ENCODE measurements around the gene PIGV. TPM values are rescaled to one million over a fixed set of nuclear protein-coding genes. Genes with fewer than 3 reads are reported as not detected.
"Not testable (repeated sequence)": the region's sequence is repeated elsewhere in the genome, so short reads cannot be mapped to it uniquely, and the experiment has no call there.

Gene PIGV
- total RNA-seq, 2 donors from 2014 or later, result 6.3 to 7.9 TPM

DNA sequence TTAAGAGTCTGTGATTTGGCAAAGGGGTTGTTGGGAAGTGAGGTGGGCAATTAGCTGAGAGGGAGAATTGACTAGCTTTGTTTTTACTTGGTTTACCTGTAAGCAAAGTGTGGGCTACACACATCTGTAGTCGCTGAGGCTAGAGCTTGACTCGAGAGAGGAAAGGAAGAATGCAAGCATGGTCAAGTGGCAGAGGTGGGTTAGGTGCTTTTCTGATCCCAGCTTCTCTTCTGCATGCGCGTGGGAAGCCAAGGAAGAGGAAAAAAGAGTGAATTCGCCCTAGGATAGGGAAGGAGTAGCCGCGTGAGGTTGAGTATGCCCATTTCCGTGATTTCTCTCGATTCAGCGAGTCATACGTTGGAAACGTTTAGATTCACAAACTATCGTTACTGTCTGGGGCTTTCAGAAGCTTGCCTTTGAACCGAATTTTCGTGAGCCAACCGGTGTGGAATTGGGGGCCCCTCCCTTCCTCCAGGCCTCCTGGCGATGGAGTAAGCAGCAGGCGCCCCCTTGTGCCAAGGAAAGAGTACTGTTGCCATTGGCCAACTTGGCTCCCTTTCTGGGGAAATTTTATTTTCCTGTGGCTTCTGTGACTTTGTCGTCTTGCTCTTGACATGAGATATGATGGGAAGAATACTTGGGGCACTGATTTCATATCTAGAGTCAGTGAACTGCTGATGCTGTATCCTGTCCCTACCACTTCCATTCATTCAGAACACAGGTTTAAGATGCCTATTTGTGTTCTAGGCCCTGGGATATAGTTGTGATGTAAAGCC, 1.3 kb downstream of the PIGV start:
- DNase-seq (ENCODE audit: low spot score), result peak; percentile 93
- intact Hi-C loops (cut with DNase I), result loop anchor here (5.0 kb wide), 2 partner anchors 92 to 97 kb away; partner anchors contain the start of gene ARID1A (in 1 of the 2)

DNA sequence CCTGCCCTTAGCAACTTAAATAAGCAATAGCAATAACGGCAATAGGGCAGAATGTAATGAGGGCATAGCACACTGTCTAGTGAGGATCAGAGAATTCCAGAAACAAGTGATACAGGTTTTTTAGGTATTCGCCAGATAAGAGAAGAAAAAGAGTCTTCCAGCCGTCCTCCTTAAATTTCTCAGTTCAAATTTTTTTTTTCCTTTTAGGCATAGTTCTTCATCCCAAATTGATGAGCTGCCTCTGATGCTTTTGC, 1.8 kb downstream of the PIGV start:
- intact Hi-C loops (cut with DNase I), result loop anchor here (5.0 kb wide), 2 partner anchors 92 to 97 kb away; partner anchors contain the start of gene ARID1A (in 1 of the 2)
- DNase-seq (ENCODE audit: low spot score), result no peak

DNA sequence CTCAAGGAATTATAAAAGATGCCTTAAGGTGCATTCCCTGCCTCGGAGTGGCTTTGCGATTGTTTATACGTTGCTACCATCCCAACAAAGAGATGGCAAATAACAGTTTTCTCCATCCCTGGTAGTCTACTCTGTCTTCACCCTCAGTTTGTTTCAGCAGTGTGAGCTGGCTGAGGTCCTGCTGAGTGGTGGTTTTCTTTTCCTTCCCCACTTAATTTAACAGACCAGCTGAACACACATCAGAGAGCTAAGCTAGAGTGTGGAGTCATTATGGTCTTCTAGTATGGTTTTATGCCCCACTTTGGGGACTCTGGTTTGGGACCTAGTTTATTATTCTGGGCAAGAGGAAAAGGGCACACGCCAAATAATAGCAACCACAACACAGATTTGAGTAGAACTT, 2.2 kb downstream of the PIGV start:
- DNase-seq (ENCODE audit: low spot score), result no peak
- intact Hi-C loops (cut with DNase I), result loop anchor here (2.0 to 5.0 kb wide), 4 partner anchors 93 to 188 kb away; partner anchors contain the start of gene ARID1A (in 1 of the 2)

DNA sequence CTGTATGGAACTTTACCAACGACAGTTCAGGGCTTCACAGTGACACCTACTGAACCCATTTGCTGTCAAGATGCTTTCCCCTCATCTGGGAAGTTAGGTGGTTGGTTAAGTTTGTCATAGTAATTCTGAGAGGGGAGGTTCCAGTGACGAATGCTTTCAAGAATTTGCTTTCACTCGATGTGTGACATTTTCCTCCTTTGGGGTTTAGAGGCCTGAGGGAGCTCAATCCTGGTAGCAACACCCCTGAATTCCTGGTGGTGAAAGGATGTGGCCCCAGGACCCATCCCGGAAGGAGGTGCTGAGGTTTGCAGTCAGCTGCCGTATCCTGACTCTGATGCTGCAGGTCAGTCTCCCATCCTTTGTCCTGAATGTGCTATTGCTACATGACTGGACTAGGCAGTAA, 2.8 kb downstream of the PIGV start:
- intact Hi-C loops (cut with DNase I), result loop anchor here (2.0 to 5.0 kb wide), 2 partner anchors 188 kb away; no protein-coding TSS in a partner anchor

DNA sequence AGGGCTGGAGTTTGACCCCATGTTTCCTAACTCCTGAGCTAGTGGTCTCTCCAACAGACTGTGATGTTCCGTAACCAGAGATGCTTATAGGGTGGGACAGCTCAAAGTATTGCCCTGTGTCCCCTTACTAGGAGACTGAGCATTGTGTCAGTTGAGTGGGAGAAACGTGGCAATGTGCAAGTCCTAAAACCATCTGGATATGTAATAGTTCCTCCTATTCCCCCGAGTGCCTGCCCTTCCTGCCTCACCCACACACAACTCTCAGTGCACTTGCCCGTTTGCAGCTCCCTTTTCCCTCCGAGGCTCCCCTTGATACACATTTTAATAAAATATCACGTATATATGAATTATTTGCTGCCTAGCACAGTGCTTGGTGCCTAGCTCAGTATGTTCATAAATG, 3.4 kb downstream of the PIGV start:
- no peak for DNase-seq (ENCODE audit: low spot score)
- intact Hi-C loops (cut with DNase I), result loop anchor here (2.0 to 5.0 kb wide), 2 partner anchors 188 to 189 kb away; no protein-coding TSS in a partner anchor

More for the DNA sequence above, 2.8 kb downstream of the PIGV start:
- DNase-seq (ENCODE audit: low spot score), result no peak

DNA sequence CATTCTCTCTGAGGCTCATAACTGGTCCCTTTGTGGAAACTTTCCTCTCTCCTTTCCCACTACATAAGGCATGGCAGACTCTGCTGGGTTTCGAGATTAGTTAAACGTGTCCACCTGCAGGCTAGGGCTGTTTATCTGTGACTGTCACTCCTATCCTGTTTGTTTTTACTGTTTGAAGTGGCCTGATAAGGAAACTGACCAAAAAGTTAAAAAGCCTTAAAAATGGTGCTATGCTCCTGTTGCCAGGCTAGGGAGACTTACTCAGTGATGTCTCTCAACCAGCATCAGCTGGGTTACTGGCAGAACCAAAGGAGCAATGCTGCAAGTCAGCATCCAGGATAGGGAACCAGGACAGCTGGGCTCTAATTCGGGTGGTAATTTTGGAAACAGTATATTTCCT, 3.9 kb downstream of the PIGV start:
- intact Hi-C loops (cut with DNase I), result loop anchor here (2.0 to 5.0 kb wide), 2 partner anchors 189 kb away; no protein-coding TSS in a partner anchor
- DNase-seq (ENCODE audit: low spot score), result no peak

DNA sequence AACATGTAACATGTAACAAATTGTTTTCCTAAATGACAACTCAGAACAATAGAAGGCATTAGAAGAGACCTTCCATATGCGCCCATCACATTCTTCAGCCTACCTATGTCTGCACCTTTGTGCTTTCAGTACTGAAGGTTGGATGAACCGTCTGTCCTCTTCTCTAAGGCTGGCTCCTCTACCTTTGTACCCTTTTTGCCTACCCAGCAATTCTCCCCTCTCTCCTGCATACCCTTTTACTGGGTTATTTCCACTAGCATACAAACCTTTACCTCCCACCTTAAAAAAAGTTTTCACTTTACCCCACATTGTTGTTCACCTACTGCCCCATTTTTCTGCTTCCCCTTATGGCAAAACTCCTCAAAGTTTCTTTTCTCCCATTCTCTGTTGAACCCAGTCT, 5.2 kb downstream of the PIGV start:
- no peak for DNase-seq (ENCODE audit: low spot score)
- intact Hi-C loops (cut with DNase I), result loop anchor here in 1 of 2 donors (5.0 kb wide), 1 partner anchor 191 kb away; no protein-coding TSS in a partner anchor

DNA sequence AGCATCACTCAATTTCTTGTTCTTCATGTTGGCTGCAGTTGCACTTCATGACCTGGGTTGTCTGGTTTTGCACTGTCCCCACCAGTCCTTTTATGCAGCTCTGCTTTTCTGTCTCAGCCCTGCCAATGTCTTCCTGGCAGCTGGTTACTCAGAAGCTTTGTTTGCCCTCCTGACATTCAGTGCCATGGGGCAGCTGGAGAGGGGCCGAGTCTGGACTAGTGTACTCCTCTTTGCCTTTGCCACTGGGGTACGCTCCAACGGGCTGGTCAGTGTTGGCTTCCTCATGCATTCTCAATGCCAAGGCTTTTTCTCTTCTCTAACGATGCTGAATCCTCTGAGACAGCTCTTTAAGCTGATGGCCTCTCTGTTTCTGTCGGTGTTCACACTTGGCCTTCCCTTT, 6.6 kb downstream of the PIGV start:
- intact Hi-C loops (cut with DNase I), result loop anchor here in 1 of 2 donors (5.0 kb wide), 1 partner anchor 192 kb away; no protein-coding TSS in a partner anchor
- DNase-seq (ENCODE audit: low spot score), result no peak

DNA sequence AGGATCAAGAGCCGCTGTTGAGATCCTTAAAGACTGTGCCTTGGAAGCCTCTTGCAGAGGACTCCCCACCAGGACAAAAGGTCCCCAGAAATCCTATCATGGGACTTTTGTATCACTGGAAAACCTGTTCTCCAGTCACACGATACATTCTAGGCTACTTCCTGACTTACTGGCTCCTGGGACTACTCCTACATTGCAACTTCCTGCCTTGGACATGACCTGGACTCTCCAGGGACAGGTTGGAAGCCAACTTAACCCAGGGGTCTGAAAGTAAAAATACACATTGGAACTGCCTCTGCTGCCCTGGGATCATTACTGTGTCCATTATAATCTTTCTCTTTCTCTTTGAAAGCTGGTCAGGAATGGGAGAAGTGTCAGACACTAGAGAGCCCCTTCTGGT, 9.9 kb downstream of the PIGV start:
- DNase-seq (ENCODE audit: low spot score), result no peak
- intact Hi-C loops (cut with DNase I), result no loop called here

DNA sequence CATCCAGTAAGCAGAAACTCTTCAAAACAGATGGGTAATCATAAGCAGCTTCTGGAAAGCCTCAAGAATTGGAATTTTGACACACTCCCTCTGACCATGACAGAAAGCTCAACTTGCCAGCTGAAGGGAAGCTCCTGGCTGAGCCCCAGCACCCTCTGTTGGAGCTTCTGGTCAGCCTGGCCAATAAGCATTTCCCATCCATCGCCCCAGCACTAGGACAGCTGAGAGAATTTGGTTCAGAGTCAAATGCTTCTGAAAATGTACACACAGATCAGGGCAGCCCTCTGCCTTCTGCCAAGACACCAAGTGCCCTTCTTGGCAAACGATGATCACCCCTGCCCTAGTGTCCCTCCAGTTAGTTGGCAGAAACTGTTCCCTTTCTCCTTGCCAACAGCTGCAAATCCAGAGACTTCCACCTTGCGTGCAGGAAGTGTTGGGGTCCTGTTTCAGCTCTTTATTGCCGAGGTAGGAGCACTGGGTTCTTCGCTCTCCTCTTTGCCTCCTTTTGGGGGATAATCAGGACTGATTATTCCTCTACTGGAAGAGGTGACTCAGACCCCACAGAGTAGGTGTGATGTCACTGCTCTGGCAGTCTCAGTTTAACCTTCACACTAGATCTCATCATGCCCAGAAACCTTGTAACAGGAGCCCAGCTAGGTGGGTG, 11.9 kb downstream of the PIGV start:
- DNase-seq (ENCODE audit: low spot score), result no peak
- intact Hi-C loops (cut with DNase I), result no loop called here

DNA sequence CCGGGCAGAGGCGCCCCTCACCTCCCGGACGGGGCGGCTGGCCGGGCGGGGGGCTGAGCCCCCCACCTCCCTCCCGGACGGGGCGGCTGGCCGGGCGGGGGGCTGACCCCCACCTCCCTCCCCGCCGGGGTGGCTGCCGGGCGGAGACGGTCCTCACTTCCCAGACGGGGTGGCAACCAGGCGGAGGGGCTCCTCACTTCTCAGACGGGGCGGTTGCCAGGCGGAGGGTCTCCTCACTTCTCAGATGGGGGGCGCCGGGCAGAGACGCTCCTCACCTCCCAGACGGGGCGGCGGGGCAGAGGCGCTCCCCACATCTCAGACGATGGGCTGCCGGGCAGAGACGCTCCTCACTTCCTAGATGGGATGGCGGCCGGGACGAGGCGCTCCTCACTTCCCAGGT, 16.2 kb downstream of the PIGV start:
- intact Hi-C loops (cut with DNase I); DNase-seq (ENCODE audit: low spot score): not testable (repeated sequence)

DNA sequence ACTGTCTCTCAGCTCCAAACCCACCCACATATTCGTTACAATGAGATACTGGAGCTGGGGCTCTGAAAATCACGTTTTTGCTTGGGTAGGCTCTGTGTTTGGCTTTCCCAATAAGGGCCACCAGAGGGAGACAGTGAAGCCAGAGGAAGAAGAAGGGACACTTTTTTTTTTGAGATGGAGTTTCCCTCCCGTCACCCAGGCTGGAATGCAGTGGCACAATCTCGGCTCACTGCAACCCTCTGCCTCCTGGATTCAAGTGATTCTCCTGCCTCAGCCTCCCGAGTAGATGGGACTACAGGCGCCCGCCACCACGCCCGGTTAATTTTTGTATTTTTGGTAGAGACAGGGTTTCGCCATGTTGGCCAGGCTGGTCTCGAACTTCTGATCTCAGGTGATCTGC, 22.4 kb downstream of the PIGV start:
- not testable (repeated sequence) for DNase-seq (ENCODE audit: low spot score)
- intact Hi-C loops (cut with DNase I), result loop anchor here in 1 of 2 donors (10.0 kb wide), 1 partner anchor 65 kb away; no protein-coding TSS in a partner anchor

DNA sequence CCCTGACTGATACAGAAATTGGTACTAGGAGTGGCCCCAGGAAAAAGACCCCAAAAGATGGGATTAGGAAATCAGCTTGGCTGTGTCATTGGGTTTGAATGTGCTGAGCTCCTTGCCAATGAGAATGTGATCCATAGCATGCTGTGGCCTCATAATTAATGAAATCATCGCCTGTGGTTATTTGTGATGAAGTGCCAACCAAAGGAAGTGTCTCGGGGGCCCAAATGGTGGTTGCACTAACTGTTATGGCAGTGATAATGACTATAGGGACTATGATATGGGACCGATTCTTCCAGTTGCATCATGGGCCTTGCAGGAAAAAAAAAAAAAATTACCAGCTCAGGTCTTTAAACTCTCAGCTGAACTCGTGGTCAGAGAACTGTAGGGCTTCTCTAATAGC, 23.3 kb downstream of the PIGV start:
- DNase-seq (ENCODE audit: low spot score), result no peak
- intact Hi-C loops (cut with DNase I), result loop anchor here in 1 of 2 donors (10.0 kb wide), 1 partner anchor 64 kb away; no protein-coding TSS in a partner anchor

DNA sequence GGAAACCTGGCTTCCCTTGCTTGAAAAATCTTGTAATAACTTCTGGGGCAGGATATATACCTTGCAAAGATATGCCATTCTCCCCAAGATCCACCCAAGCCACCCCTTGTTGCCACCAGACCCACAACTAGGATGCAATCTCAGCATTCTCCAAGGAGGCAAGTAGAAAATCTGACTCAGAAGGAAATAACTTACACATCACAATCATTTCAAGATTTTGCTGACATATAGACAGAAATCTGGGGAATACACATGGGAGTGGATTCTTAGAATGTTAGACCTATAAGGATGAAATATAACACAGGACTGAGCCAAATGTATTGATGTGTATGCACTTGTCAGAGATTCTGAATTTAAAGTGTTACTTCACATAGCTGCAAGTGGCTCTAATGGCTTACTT, 24.0 kb downstream of the PIGV start:
- intact Hi-C loops (cut with DNase I), result loop anchor here in 1 of 2 donors (10.0 kb wide), 1 partner anchor 63 kb away; no protein-coding TSS in a partner anchor
- no peak for DNase-seq (ENCODE audit: low spot score)

DNA sequence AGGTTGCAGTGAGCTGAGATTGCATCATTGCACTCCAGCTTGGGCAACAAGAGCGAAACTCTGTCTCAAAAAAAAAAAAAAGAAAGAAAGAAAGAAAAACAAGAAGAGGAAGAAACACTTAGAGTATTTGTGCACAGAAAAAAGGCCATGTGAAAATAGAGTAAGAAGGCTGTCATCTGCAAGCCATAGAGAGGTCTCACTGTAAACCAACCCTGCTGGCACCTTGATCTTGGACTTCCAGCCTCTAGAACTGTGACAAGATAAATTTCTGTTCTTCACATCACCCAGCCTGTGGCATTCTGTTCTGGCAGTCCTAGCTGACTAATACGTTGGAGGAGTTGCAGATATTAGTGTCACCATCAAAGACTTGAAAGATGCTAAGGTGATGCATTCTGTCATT, 26.6 kb downstream of the PIGV start:
- intact Hi-C loops (cut with DNase I), result loop anchor here in 1 of 2 donors (10.0 kb wide), 1 partner anchor 60 kb away; no protein-coding TSS in a partner anchor
- no peak for DNase-seq (ENCODE audit: low spot score)

DNA sequence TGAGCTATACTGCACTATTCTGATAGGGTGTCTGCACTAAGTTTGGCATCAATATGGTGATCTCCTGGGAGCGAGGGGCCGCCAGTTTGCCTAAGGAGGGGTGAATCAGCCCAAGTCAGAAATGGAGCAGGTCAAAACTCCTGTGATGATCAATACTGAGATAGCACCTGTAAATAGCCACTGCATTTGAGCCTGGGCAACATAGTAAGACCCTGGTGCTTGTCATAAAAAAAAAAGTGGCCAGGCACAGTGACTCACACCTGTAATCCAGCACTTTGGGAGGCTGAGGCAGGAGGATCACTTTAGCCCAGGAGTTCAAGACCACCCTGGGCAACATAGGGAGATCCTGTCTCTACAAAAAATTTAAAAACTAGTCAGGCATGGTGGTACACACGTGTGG, 27.1 kb downstream of the PIGV start:
- no peak for DNase-seq (ENCODE audit: low spot score)
- intact Hi-C loops (cut with DNase I), result loop anchor here in 1 of 2 donors (10.0 kb wide), 1 partner anchor 60 kb away; no protein-coding TSS in a partner anchor

DNA sequence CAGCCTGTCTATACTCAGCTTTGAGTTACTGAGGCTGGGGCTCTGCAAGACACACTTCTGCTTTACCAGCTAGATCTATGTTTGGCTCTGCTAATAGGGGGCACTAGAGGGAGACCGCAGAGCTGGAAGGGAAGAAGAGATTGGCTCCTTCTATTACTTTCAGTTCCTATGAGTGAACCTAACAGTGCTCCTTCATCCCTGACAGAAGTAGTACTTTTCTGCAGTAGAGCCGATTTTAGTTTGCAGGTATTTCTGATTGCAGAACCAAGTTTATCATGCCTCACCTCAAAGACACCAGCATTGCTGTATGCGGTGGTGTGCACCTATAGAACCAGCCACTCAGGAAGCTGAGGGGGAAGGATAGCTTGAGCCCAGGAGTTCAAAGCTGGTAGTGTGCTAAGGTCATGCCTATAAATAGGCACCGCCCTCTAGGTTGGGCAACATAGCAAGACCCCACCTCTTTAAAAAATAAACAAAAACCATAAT, 33.1 kb downstream of the PIGV start:
- intact Hi-C loops (cut with DNase I), result no loop called here
- no peak for DNase-seq (ENCODE audit: low spot score)

DNA sequence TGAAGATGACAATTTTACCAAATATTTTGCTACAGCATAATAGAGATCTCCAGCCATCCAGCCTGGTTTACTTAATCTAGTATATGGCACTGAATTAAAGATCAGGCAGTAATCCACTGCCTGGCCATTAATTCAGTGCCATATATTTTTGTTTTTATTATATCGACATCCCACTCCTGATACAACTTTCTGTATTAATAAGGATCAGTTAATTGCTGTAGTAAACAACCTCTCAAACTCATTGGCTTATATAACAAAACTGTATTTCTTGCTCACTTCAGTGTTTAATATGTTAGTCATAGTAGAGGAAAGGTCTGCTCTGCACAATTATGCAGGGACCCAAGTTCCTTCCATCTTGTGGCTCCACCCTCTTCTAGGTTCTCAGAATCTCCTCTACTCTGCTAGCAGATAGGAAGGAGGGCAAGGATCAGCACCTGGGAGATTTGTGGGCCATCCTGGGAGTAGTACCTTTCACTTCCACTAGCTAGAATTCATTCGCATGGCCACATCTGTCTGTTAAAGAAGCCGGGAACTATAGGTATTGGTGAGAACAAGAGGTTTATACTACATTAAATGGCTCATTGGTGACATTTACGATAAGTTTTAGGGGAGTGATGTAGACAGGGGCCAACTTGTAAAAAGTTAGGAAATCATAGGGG, 35.1 kb downstream of the PIGV start:
- no peak for DNase-seq (ENCODE audit: low spot score)
- intact Hi-C loops (cut with DNase I), result no loop called here

DNA sequence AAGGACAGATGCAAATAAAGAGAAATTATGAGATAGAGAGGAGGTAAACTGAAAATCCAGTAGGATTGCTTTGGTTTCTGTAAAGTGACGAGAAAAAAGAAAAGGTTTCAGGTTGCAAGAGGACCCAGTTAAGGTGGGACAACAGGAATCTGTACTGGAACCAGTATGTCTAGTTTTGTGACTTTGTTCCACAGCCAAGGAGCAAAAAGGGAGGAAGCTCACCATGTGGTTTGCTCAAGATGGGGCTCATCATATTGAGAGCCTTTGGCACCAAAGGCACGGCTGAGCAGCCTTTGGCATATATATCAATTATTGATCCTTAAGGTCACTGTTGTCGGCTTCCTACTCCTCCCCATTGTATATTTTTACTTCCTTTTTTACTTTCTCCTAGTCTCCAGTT, 37.0 kb downstream of the PIGV start:
- DNase-seq (ENCODE audit: low spot score), result no peak
- intact Hi-C loops (cut with DNase I), result no loop called here

Measured in posterior vena cava (tissue), 2 donors.